Suppressor macrophage (primary cell): ENCODE measurements around the gene DCTN2.
"Not testable (repeated sequence)": the region's sequence is repeated elsewhere in the genome, so short reads cannot be mapped to it uniquely, and the experiment has no call there.

Experiments
- DNase-seq, 4 experiments: peaks; one replicate each; pipeline ENCODE4 v3.0.0-alpha.2; 2020 to 2022

Gene DCTN2

GRCh38 chr12:57525615-57526383 lies 21.2 kb downstream of the DCTN2 start:
- DNase-seq, result no peak

GRCh38 chr12:57524814-57525614 lies 22.0 kb downstream of the DCTN2 start:
- DNase-seq, result no peak

GRCh38 chr12:57523706-57524614 lies 23.0 kb downstream of the DCTN2 start:
- DNase-seq, result no peak

- DNase-seq, result peak; percentile 73 to 92 (median 84)
Observed at GRCh38 chr12:57522887-57523705, 23.9 kb downstream of the DCTN2 start.

GRCh38 chr12:57522011-57522886 lies 24.7 kb downstream of the DCTN2 start, which contains the start of gene MBD6:
MBD6 (plus strand) TSS chr12:57522824; CDS start chr12:57524304, 1,480 bp downstream.
- peak; percentile 94 to 96 (median 96) for DNase-seq

GRCh38 chr12:57521525-57522010 lies 25.4 kb downstream of the DCTN2 start:
- no peak for DNase-seq

GRCh38 chr12:57520053-57520818 lies 26.8 kb downstream of the DCTN2 start, which contains the start of gene DDIT3:
DDIT3 (minus strand) TSS chr12:57520514; CDS start chr12:57517406, 3,108 bp downstream.
- DNase-seq, result peak; percentile 100

GRCh38 chr12:57519796-57520052 lies 27.3 kb downstream of the DCTN2 start:
- DNase-seq, result peak in 1 of 4 experiments; percentile 51

- peak in 3 of 4 experiments; percentile 48 to 62 (median 56) for DNase-seq
Observed at GRCh38 chr12:57518920-57519795, 27.8 kb downstream of the DCTN2 start.

GRCh38 chr12:57518176-57518919 lies 28.6 kb downstream of the DCTN2 start:
- peak in 2 of 4 experiments; percentile 8 to 25 for DNase-seq

- not testable (repeated sequence) for DNase-seq
Observed at GRCh38 chr12:57517718-57518117, 29.3 kb downstream of the DCTN2 start.

- no peak for DNase-seq
Observed at GRCh38 chr12:57517187-57517586, 29.8 kb downstream of the DCTN2 start.

- no peak for DNase-seq
Observed at GRCh38 chr12:57516617-57517153, 30.3 kb downstream of the DCTN2 start.

GRCh38 chr12:57515934-57516541 lies 31.0 kb downstream of the DCTN2 start:
- DNase-seq, result no peak

- no peak for DNase-seq
Observed at GRCh38 chr12:57515408-57515933, 31.5 kb downstream of the DCTN2 start.

- no peak for DNase-seq
Observed at GRCh38 chr12:57514720-57515407, 32.1 kb downstream of the DCTN2 start.
